ENCODE data around the gene ATXN2.
A peak's percentile ranks its signal among the peaks of the same experiment; 100 is the strongest.

ATXN2 gene

DNA sequence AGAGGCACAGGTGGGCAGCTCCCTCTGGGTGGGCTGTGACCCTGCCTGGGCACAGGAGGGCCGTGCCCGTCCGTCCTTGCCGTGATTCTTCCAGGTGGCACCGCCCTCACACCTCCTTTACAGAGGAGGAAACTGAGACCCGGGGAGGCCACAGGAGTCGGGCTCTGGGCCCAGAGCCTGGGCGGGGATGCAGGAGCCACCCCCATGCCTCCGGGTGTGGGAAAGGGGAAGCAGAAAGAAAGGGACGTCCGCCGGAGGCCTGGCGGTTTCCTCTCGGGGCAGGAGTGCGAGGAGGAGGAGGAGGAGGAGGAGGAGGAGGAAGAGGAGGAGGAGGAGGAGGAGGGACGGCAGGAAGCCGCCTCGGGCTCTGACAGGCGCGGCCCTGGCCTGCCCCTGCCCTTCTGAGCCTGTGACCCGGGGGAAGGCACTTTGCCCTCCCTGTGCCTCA is 170.4 kb downstream of the ATXN2 start:
- no peak for DNase-seq (ENCODE audit: low read depth)
- H3K4me3 ChIP-seq (ENCODE audit: low read depth, low read length) = no peak overlapping the region
- no peak for TF ChIP-seq CTCF (IDR thresholded peaks at IDR 0.05; ENCODE audit: low read depth, low read length, missing control alignments)
- in situ Hi-C loops (cut with HindIII; ENCODE audit: low sequenced_read_pairs) = no loop called here

DNA sequence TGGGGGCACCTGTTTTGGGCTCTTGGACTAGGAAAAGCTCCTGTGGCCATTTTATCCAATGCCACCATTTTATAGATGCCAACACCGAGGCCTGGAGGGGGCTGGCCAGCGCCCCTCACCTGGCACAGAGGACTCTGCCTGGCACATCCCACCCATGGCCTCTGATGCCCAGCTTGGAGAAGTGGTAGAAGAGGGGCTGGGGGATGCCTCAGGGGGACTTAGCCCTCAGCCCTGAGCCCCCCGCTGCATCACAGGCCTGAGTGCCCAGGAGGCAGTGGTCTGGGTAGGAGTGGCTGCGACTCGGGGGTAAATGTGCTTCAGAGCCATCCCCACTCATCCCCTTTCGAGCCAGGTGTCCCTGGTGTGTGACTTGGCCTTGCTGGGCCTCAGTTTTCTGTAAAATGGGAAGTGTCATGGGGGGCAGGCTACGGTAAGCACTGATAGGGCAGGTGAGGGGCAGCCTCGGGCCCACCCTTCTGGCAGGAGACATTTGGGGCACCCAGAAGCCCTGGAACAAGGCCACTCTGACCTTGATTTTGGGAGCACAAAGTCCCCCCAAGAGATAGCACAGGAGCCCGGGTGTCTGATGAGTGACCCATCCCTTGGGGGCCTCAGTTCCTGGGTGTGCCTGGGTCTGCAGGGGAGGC is 170.9 kb downstream of the ATXN2 start:
- in situ Hi-C loops (cut with HindIII; ENCODE audit: low sequenced_read_pairs) = no loop called here
- no peak overlapping the region for H3K4me3 ChIP-seq (ENCODE audit: low read depth, low read length)
- no peak for DNase-seq (ENCODE audit: low read depth)
- TF ChIP-seq CTCF (IDR thresholded peaks at IDR 0.05; ENCODE audit: low read depth, low read length, missing control alignments) = no peak

DNA sequence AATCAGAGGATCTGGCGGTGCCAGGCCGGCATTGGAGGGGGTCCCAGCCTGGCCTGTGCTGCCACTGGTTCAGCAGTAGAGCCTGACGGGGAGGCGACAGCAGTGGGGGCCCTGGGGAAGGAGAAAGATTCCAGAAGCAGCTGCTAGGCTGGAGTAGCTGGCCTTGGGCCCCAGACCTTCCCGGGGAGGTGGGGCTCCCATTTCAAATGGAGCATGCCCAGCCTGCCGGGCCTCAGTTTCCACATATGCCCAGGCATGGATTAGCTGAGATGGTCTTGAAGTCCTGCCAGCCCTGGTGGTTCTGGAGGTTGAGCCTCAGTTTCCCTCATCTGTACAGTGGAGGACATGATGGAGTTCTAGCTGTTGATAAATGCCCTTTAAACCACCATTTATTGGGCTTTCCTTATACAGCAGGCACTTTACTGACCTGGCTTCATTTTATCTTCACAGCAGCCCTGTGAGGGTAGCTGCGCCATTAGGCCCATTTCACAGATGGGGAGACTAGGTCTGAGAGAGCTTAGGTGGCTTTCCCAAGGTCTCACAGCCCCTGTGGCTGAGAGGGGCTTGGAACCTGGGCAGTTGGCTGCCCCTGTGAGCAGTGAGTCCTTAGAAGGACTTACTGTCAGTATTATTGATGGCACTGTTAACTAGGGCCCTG is 171.6 kb downstream of the ATXN2 start:
- in situ Hi-C loops (cut with HindIII; ENCODE audit: low sequenced_read_pairs) = no loop called here

GRCh38 chr12:111426344-111427185 is 172.6 kb downstream of the ATXN2 start:
- H3K4me3 ChIP-seq (ENCODE audit: low read depth, low read length) = no peak overlapping the region
- DNase-seq (ENCODE audit: low read depth) = no peak
- no peak for TF ChIP-seq CTCF (IDR thresholded peaks at IDR 0.05; ENCODE audit: low read depth, low read length, missing control alignments)
- in situ Hi-C loops (cut with HindIII; ENCODE audit: low sequenced_read_pairs) = no loop called here

More for the DNA sequence above, 171.6 kb downstream of the ATXN2 start:
- TF ChIP-seq CTCF (IDR thresholded peaks at IDR 0.05; ENCODE audit: low read depth, low read length, missing control alignments) = no peak
- no peak for DNase-seq (ENCODE audit: low read depth)
- no peak overlapping the region for H3K4me3 ChIP-seq (ENCODE audit: low read depth, low read length)

DNA sequence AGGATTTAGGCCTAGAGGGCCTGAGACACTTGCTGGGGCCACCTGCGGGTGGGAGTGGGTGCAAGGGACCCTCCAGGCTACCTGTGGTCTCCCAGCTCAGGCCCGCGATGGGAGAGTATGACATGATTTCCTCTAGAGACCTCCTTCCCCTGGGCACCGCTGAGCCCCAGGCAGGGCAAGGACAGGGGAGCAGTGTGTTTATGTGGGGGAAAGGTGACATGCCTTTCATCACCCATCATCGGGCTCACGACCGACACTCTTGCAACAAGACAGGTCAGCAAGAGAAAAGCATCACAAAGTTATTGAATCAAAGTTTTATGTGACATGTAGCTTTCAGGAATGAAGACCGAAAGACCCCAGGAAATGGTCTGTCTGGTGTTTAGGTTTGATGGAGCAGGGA is 173.5 kb downstream of the ATXN2 start:
- in situ Hi-C loops (cut with HindIII; ENCODE audit: low sequenced_read_pairs) = no loop called here
- TF ChIP-seq CTCF (IDR thresholded peaks at IDR 0.05; ENCODE audit: low read depth, low read length, missing control alignments) = no peak
- no peak for DNase-seq (ENCODE audit: low read depth)
- H3K4me3 ChIP-seq (ENCODE audit: low read depth, low read length) = no peak overlapping the region

GRCh38 chr12:111424793-111425251 is 174.3 kb downstream of the ATXN2 start:
- no peak for DNase-seq (ENCODE audit: low read depth)
- TF ChIP-seq CTCF (IDR thresholded peaks at IDR 0.05; ENCODE audit: low read depth, low read length, missing control alignments) = peak; percentile 5
- no peak overlapping the region for H3K4me3 ChIP-seq (ENCODE audit: low read depth, low read length)
- in situ Hi-C loops (cut with HindIII; ENCODE audit: low sequenced_read_pairs) = no loop called here
